ENCODE results near the gene PEX16.

- TF ChIP-seq CTCF (conservative IDR thresholded peaks at IDR 0.05 in 1 of 2, IDR thresholded peaks at IDR 0.05 in 1 of 2; ENCODE audit: extremely low read depth in 1 of 2, insufficient read depth in 1 of 2, low read depth in 1 of 2, low read length in 2 of 2), result no peak
- TF ChIP-seq EZH2 (IDR thresholded peaks at IDR 0.05; ENCODE audit: borderline replicate concordance, low read length), result no peak
These were observed 16.1 kb downstream of the PEX16 start for GRCh38 chr11:45901626-45902025.
